Measurements from ENCODE around the gene ABLIM2.
A peak's percentile ranks its signal among the peaks of the same experiment; 100 is the strongest.

ABLIM2 gene

GRCh38 chr4:8192748-8193738 is 34.4 kb upstream of the ABLIM2 start:
- peak in 1 of 2 donors; percentile 38 for DNase-seq

- DNase-seq, result peak; percentile 82 to 90
These were observed 32.6 kb upstream of the ABLIM2 start for GRCh38 chr4:8191136-8191747.

GRCh38 chr4:8189551-8190466 is 31.2 kb upstream of the ABLIM2 start:
- DNase-seq, result no peak

GRCh38 chr4:8188743-8189550 is 30.3 kb upstream of the ABLIM2 start:
- no peak for DNase-seq

GRCh38 chr4:8188085-8188484 is 29.5 kb upstream of the ABLIM2 start:
- DNase-seq, result no peak

- DNase-seq, result no peak
These were observed 27.3 kb upstream of the ABLIM2 start for GRCh38 chr4:8185930-8186329.

GRCh38 chr4:8185295-8185694 is 26.7 kb upstream of the ABLIM2 start:
- no peak for DNase-seq

- DNase-seq, result no peak
These were observed 25.4 kb upstream of the ABLIM2 start for GRCh38 chr4:8184061-8184460.

GRCh38 chr4:8182858-8183725 is 24.5 kb upstream of the ABLIM2 start:
- DNase-seq, result no peak

- DNase-seq, result no peak
These were observed 23.7 kb upstream of the ABLIM2 start for GRCh38 chr4:8182294-8182693.

- no peak for DNase-seq
These were observed 23.2 kb upstream of the ABLIM2 start for GRCh38 chr4:8181844-8182243.

- DNase-seq, result no peak
These were observed 22.5 kb upstream of the ABLIM2 start for GRCh38 chr4:8181119-8181518.

GRCh38 chr4:8180310-8181093 is 21.9 kb upstream of the ABLIM2 start:
- DNase-seq, result no peak

GRCh38 chr4:8179771-8180170 is 21.2 kb upstream of the ABLIM2 start:
- DNase-seq, result no peak

- DNase-seq, result no peak
These were observed 20.5 kb upstream of the ABLIM2 start for GRCh38 chr4:8179074-8179473.

- DNase-seq, result no peak
These were observed 19.3 kb upstream of the ABLIM2 start for GRCh38 chr4:8177956-8178355.

GRCh38 chr4:8177552-8177951 is 18.9 kb upstream of the ABLIM2 start:
- no peak for DNase-seq

- DNase-seq, result peak in 1 of 2 donors; percentile 49
These were observed 18.2 kb upstream of the ABLIM2 start for GRCh38 chr4:8176547-8177399.

- DNase-seq, result no peak
These were observed 17.1 kb upstream of the ABLIM2 start for GRCh38 chr4:8175686-8176085.
